Colon (tissue), 2 donors: ENCODE data around the gene ANKH.

Experiments used
- FAIRE-seq: peaks from 2 replicates; lab custom pipeline; 2012; peaks lifted over from hg19 to GRCh38; lab: Jason Lieb, UNC
- donor health status: control.
- donor health status: control.

Gene ANKH

DNA sequence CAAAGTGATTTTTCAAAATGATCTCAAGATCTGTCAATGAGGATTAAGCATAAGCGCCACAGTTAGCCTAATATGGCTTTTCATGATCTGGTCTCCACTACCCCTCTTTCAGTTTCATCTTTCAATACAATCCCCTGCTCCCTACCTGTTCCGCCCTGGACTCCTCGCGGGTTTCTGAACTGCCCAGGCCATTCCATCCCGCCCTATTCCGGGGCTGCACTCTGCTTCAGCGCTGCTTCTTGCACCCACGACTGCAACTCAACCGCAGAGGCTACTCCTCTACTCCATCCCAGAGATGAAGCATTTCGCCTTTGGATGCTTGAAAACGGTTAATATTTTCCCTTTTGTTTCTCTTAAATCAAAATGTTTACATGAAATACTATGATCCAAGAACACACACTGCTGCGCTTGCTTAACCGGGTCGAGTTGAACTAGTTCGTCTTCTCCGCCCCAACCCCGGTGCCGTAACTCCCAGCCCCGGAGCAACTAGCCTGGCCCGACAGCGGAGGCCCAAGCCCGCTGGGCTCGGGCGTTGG, 207.8 kb downstream of the ANKH start:
- FAIRE-seq = no peak

DNA sequence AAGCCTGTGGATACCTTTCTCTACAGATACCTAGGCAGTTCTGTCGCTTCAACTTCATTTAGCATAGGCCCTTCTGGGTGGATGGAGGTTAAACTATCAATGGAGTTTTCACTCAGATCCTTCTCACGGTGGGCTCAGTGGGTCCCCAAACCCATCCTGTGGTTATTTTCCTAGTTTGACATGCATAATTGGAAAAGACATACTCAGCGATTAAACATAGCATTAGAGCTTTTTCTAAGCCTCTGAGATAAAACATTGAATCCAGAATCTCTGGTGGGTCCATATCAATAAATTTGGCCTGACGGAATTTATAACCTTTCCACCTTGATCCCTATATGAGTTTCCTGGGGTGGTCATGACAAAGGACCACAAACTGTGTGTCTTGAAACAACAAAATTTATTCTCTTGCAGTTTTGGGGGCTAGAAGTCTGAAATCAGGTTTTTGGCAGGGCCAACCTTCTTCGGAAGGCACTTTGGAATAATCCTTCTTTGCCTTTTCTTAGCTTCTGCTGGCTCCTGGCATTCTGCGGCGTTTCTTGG, 208.8 kb downstream of the ANKH start:
- FAIRE-seq = no peak

DNA sequence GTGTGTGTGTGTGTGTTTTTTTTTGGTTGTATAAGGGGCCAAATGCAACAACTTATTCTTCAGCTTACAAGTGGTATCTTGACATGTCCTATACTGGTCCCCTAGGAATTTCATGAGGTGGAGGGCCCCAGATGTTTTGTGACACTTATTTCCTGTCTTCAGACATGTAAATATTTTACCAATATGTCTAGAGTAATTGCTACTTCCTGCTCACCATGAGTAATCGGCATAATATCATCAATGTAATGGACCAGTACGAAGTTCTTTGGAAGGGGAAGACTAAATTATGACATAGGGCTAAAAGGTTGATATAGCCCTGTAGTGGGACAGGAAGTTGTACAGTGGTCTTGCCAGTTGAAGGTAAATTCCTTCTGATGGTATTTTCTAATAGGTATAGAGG, 210.7 kb downstream of the ANKH start:
- FAIRE-seq = no peak

DNA sequence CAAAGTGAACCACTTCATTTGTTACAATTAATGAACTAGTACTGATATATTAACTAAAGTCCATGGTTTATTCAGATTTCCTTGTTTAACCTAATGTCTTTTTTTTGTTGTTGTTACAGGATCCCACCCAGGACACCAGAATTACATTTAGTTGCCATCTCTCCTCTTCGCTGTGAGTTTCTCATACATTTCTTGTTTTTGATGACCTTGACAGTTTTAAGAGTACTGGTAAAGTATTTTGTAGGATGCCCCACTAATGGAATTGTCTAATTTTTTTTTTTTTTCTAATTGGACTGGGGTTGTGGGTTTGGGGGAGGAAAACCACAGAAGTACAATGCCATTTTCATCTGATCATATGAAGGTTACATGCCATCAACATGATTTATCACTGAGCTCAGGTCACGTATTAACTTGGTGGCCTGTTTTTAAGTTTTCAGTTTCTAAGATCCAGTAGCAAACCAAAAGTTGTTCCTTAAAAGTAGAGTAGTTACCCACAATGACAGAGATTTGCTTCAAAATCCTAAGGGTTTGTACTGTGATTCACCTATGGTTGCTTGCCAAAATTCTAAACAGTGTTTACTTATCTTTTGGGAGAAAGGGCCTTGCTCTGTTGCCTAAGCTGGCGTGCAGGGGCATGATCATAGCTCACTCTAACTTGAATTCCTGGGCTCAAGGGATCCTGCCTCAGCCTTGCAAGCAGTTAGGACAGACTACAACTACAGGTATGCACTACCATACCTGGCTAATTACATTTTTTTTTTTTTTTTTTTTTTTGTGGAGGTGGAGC, 211.6 kb downstream of the ANKH start:
- no peak for FAIRE-seq

DNA sequence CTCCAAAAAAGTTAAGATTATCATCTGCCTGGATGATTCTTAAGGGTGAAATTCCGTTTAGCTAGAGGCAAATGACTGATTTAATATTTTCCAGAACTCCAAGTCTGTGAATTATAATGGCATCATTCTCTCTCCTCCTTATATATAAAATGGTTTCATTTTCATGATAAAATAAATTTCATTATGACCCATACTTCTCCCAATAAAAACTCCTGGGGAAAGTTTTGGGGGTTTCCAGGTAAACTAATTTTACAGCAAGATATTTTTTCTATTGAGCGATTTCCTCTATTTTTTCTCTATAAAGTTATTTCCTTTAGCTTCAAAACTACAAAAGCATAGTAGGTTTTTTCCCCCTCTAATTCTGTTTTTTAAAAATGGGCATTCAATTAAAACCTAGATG, 214.7 kb downstream of the ANKH start:
- FAIRE-seq = no peak

DNA sequence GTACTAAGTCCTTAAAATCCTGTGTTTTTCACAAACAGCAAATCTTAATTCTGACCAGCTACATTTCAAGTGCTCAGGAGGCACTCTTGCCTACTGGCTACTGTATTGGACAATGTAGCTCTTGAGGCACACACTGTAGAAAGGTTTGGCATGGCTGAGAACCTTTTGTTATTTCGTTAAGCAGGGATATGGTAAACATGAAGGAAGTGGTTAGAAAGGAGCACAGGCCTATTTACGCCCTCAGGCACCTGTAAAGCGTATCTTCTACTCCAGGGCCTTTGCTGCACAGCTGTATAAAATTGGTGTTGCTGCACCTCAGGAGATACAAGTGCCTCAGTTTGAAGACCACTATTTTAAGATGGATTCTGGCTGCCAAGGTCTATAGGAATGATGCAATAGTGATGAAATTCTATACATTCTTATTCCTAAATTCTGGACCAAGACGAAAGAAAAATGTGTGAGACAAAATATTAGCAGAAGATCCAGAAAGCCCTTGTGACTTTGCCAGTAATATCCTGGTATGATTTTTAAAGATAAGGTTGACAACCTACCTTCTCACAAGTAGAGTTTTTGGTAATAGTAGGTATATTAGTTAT, 216.3 kb downstream of the ANKH start:
- FAIRE-seq = no peak
